HG02588 (cell line): ENCODE results near the gene FIG4.
"Not testable (repeated sequence)": the region's sequence is repeated elsewhere in the genome, so short reads cannot be mapped to it uniquely, and the experiment has no call there.

Source experiments
- ATAC-seq: cut with Tn5 transposase; IDR thresholded peaks from one replicate; pipeline ENCODE4 v1.9.1; 2021; ENCODE audit warnings: mild to moderate bottlenecking, moderate library complexity; ENCODE audit not compliant: unreplicated experiment

Gene FIG4

DNA sequence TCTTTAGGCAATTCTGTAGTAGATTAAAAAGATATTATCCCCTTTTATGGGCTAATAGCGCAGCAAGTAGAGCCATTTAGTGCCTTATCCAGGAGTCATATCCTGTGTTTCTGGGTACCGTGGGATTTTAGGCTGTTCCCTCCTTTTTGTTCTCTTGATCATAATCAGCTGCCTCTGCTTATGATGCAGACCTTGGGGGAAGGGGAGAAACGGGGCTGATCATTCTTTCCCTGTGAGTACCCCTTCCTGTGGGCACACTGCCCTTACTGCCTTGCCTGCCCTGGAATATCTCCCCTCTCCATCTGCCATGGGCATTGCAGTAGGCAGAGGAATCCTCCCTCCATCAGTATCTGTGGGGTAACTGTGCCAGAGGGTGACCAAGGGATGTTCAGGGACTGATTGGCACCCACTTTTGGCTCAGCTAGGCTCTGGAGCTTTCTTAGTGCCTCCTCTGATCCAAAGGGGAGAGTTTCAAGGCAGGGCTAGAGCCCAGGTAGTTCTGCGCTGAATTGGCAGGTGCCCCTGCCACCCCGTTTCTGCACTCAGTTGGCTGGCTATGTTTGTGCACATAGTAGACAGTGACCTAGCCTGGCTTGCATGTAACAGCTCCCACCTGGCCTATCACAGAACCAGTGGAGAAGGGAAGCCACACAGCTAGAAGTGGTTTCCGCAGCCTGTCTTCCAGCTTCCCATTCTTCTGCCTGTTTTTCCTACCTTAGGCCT lies 103.3 kb downstream of the FIG4 start:
- ATAC-seq, result no peak

DNA sequence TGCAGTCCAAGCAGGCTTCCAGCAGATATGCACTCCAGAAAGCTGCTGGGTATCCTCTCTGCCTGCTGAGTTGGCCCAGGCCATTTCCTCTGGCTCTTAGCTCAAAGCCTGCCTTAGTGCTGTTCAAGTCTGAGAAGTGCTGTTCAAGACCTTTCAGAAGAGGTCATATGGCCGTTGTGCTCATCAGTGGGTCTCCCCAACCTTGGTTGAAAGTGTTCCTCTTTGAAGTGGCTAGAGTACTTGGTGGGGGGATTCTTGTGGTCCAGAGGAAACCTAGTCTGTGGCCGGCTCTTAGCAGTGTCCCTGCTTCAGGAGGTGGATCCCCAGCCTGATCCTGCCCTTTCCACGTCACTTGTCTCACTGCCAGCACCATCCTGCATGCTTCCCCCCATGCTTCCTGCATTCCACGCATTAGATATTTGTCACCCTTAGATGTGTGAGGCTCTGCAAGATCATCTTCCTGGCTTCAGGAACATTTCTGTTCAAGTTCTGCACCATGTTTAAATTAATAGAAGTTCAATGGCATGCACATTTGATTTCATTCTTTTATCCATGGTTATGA lies 105.0 kb downstream of the FIG4 start:
- no peak for ATAC-seq

DNA sequence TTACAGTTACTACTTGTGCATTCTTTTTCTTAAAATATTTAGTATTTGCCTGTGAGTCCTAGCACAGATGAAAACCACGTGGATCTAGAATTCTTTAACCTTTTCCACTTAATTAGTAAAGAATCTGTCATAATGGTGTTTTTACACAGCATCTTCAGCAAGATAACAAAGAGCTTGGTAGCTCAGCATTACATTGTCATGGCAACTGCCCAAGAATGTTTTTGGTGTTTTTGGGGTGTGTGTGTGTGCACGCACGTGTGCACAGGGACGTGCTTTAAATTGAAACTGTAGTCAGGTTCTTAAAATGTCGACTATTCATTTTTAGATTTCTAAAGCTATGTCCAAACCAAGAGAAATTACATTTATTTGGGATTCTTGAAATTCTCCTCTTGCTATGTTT lies 108.0 kb downstream of the FIG4 start:
- no peak for ATAC-seq

DNA sequence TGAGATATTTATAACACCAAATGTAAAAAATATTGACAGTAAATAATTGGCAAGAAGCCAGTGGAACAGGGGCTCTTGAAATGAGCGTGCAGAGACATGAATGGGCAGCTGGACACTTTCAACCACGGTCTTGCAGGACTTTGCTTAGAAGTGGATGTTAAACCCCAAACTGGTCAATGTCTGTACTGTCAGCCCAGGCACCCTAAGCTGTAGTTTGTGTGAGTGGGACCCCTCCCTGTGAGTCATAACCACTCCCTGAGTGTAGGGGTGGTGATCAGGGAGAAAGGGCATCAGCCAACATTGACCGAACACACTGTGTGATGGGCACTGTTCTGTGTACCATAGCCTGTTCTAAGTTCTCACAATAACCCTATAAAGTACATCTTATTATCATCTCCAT lies 108.6 kb downstream of the FIG4 start:
- ATAC-seq, result no peak

DNA sequence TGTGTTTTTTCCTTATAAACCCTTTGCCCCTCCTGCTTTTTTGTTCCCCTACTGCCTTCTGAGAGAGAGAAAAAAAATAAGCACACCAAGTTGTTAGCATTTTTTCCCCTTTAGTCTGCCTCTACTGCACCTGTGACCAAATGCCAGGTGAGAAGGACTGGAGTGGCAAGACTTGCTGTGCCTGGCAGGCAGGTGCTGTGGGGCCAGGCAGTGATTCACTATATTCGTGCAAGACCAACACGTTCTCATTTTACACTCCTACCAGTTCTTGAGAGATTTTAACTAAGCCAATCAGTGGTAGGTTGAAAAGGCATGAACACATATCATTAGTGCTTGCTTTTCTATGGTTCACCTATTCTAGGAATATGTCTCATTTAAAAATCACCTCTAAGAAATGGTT lies 109.7 kb downstream of the FIG4 start:
- no peak for ATAC-seq

DNA sequence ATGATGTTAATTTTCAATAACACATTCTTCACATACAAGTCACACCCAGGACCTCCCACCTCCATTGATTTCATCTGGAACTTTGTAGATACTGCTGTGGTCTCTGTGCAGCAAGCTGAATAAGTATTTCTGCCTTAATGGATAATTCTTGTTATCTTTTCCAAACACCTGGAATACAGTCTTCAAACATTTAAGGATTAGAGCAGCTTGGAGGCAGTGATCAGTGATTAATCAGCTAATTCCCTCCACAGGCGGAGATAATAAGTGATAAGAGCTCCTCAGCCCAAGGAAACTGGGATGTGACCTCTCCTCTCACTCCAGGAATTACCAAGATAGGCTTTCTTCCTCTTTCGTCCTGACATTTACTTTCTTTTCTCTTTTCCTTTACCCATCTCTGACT lies 110.7 kb downstream of the FIG4 start:
- no peak for ATAC-seq

DNA sequence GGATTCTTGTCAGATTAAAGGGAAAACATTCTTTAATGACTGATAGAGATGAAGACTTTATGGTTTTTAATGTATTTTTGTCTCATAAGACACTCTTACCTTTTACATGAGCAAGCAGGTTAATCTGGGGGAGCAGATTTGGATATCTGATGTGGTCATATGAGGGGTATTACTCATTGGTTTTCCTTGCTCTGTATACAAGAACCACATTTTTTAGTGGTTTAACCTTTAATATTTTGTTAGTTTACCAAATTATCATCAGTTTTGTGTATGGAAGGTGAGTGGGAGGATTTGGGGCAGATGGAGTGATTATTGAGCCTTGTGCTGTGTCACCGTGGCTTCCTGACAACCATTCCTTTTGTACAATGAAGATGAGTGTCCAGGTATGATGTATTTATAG lies 112.9 kb downstream of the FIG4 start:
- no peak for ATAC-seq

DNA sequence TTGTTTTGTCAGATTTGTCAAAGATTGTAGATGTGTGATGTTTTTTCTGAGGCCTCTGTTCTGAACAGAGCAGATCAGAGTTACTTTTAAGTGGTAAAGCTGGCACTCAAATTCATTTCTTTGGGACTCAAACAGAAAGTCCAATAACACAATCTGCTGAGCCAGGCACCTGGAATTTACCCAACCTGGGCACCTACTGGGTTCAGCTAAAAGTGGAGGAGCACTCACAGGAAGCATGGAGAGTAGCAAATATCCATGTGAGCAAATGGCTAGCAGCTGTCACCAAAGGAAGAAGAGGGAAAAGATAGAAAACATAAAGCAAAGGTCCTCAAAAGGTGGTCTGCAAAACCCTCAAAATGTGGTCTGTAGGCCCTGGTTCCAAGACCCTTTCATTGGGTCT lies 116.8 kb downstream of the FIG4 start:
- no peak for ATAC-seq

DNA sequence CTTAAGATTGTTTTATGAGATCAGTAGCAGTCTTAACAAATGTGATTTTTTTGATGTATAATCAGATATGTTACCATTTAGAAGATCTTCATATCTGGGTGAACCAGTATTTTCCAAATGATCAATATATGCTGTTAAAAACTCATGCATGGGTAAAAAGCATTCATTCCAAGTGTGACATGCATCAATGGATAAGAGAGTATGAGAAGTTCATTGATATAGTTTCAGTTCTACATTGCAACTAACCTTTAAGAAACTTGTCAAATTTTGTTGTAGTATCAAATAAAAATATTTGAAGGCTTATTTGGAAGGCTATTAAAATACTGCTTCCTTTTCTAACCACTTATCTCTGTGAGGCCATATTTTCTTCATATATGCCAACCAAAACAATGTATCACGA lies 117.7 kb downstream of the FIG4 start:
- ATAC-seq, result no peak

DNA sequence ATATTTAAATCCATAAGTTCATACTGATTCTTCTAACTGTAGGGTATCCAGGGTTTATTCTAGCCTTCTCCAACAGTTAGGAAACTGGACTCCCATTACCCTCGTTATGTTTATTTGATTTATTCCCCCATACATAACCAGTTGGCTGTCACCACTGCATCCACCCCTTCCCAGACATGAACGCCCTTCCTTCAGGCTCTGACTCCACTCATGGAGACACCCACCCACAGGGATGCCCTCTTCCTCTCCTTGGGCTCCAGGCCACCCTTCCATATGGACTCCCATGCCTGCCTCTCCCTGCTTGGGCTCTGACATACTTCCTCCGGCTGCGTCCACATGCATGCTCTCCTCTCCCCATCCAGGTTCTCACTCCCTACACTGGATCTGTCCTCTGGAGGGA lies 124.0 kb downstream of the FIG4 start:
- no peak for ATAC-seq

DNA sequence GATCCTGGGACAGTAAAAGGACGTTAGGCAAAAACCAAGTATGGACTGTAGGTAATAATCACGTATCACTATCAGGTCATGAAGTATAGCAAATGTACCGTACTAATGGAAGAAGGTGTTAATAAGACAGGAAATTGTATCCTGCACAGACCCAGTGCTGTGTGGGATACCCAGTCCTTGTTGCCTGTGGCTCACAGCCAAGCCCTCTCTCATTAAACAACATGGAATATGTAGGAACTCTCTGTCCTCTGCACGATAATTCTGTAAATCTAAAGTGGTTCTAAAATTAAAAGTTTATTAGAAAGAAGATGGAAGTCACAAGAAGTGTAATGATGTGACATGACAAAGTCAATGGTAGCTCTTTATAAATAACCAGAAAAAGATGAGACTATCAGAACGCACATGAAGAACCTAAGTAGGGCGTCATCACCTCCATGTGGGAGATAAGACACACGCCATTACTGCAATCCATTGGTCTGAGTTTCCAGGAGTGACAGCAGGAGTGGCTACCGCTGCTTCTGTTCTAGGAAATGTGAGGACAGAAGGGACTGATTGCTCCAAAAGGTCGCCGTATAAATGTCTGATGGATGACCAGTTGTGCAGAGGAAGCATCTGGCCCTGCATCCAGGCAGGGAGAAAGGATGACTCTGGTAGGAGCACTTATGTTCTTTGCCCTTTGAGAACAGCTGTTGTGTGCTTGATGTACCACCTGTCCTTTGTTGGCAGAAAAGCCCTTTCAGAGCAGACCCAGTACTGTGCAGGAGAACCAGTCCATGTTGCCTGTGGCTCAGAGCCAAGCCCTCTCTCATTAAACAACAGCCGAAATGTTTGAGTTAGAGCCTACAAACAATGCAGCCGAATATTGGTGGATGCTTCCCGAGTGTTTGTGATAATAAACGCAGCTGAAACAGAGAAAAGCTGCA lies 125.6 kb downstream of the FIG4 start:
- no peak for ATAC-seq

DNA sequence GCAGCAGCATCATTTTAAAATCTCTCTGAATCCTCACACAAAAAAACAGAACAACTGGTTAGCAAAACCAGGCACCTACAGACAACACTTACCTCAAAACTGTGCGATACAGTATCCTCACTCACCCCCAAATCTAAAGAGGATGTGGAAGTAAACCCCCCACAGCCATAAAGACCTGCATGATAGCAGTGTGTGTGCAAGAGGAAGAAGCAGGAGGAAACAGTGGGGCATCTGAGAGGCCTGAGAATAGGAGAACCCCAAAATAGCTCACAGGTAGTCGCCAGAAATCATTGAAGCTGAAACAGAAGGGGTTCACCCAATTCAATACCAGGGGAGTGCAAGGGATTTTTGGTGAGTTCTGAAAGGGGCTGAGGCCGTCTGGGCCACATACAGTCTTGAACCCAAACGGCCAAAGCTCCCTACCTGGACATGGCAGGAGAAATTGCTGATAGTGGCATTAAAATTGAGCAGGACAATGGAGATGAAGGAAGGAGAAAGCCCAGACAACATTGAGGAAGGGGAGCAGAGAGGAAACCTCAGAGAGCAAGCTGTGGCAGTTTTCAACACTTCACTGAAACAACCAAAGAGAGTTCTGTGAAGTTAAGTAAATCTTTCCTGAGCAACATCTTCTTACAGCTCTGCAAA lies 129.7 kb downstream of the FIG4 start:
- ATAC-seq, result no peak

DNA sequence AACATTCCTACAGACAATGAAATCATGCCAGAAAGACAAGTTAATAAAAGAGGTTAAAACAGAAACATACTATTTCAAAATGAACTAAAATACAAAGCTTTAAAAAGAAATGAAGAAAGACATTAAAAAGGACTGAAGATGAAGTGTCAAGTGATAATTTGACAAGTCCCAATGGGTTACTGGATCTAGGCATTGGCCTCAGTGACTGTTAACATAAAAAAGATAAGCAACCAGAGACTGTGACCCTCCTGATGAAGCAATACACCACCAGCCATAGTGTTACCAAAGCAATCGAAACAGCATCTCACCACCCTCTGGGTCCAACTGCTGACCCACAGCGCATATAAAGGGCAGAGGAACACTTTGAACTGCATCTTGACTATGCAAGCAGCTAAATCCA lies 130.3 kb downstream of the FIG4 start:
- no peak for ATAC-seq

DNA sequence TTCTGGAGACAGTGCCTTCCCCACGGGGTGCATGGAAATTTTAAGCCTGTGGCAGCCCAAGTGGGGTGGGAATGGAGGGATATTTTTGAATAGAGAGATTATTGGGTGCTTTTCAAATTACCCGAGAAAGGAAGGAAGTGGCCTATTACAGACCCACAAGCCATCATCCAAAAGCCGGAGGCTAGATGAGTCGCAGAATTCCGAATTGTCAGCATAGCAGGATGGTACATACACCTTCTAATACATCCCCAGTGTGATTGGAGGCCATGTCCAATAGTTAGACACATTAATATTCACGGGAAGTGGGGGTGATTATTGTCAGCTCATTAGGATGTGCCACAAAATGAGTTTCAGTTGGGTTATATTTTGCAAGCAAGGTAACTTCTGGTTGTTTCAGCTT lies 133.0 kb downstream of the FIG4 start:
- ATAC-seq, result no peak

DNA sequence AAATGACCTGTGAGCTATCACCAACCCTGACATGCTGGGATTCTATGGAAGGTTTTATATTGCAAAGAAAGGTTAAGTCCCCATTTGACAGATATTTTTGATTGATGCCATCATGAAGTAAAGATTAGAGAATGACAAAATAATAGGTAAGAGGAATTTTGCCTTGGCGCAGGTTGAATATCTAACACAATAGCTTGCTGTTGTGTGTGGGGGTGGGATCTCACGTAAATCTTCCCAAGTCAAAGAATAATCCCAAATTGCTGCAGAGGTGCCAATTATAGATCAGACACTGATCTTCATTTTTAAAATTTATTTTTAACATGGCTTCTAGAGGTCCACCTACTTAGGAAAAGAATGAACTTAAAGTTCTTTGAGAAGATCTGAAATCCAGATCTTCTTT lies 135.5 kb downstream of the FIG4 start:
- ATAC-seq, result no peak

DNA sequence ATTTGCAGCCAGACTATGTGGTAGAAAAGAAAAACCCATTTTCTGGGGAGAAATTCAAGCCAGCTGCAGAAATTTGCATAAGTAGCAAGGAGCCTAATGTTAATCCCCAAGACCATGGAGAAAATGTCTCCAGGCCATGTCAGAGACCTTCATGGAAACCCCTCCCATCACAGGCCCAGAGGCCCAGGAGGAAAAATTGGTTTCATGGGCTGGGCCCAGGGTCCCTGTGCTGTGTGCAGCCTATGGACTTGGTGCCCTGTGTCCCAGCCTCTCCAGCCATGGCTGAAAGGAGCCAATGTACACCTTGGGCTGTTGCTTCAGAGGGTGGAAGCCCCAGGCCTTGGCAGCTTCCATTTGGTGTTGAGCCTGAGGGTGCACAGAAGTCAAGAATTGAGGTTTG lies 140.3 kb downstream of the FIG4 start:
- not testable (repeated sequence) for ATAC-seq

DNA sequence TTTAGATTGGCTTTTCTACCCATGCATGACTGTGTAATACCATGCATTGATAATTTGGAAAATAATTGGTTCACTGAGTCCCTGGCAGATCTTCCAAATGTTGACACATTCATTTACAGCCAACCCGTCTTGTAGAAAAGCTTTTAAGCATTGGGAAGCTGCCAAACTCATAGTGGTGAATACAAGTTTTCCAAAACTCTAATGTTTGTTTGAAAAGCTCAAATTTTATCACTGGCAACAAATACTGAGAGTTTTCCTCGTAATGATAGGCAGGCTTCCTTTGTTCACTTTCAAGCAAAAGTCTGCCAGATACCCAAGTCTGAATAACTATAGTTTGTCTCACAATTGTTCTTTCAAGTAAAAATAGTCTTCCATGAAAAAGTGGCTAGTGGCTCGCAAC lies 143.0 kb downstream of the FIG4 start:
- no peak for ATAC-seq

DNA sequence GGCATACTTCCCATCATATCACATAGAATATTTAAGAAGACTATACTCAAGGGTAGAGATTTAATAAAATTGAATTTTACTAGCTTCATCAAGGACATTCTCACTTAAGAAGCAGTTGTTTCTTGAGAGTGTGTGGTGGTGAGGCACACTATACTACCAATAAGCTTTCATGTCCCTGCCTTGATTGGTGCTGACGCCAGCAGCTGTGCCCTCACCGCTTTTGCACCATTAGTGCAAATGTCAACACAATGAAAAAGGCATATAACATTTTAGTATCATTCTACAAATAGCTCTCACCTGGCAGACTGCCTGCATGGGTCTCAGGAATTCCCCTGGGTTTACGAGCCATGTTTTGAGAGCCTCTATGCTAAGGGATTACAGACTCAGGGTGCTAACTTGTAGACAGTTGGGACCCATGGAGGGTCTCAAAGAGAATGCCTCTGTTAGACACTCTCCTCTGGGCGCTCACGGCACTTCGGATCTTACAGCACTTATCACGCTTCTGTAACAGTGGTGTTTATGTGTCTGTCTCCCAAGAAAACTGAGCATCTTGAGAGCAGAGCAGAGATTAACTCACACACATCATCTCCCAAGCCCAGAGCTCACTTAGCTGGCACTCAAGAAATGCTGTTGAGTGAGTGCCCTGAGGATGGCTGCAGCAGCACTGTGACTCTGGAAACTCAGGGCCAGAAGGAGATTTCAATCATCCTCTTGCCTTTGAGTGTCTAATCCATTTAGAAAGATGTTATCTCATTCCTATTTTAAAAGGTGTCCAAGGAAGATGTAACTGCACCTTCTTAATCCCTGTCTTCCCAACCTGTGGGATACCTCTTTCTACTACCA lies 143.7 kb downstream of the FIG4 start:
- no peak for ATAC-seq

DNA sequence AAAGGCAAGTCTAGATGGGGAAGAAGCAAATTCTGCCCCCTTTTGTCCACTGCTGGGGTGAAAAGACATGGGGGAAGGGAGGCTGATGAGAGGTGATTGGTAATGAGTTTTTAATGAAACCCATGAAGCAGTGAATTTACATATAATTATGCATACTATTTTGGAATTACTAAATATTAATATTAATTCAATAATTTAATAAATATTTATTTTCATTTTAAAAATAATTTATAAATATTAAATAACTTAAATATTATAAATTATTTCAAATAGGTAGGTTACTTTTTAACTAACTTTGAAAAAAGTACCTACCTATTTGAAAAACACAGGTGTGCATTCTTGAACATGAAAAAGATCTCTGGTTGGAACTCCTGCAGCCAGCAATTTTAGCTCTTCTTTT lies 148.9 kb downstream of the FIG4 start:
- no peak for ATAC-seq

DNA sequence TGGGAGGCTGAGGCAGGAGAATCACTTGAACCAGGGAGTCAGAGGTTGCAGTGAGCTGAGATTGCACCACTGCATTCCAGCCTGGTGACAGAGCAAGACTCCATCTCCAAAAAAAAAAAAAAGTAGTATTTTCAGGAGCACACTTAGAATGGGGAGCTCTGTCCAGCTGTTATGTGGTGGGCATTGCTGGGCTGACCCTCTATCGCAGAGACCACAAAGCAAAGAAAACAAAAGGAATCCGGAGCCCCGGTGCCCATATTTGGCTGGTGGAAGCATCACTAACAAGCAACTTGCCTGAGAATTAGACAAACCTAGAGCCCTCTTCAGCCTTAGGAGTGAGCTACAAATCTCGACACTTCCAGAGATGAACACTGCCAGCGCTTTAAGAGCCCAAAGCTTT lies 149.7 kb downstream of the FIG4 start:
- no peak for ATAC-seq

DNA sequence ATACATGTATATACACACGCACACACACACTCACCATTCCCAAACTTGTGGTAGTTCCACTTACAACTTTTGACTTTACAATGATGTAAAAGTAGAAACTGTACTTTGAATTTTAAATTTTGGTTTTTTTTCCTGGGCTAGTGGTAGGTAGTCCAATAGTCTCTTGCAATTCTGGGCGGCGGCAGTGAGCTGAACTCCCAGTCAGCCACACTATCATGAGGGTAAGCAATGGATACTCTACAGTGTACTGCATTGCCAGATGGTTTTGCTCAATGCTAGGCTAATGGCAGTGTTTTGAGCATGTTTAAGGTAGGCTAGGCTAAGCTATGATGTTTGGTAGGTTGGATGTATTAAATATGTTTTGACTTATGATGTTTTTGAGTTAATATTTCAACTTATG lies 150.8 kb downstream of the FIG4 start:
- ATAC-seq, result no peak
